Panc1 (cell line): ENCODE measurements around the gene POLN.

ENCODE experiments used
- POLR2AphosphoS5 ChIP-seq: IDR thresholded peaks from 2 replicates; pipeline ENCODE4 v1.6.1; 2012; ENCODE audit warnings: mild to moderate bottlenecking, low read depth, low read length, moderate library complexity
- SIN3A ChIP-seq: IDR thresholded peaks from 2 replicates; pipeline ENCODE4 v1.6.1; 2012; ENCODE audit warnings: low read depth, mild to moderate bottlenecking, low read length, moderate library complexity, borderline replicate concordance; ENCODE audit not compliant: insufficient read depth
- TF ChIP-seq, protein P1 (sequence below), 2 experiments: IDR thresholded peaks; 2 replicates each; pipeline ENCODE4 v1.6.1; 2011 to 2012; ENCODE audit warnings: low read depth in 2 of 2, control low read depth in 1 of 2, low read length in 1 of 2, mild to moderate bottlenecking in 1 of 2, moderate library complexity in 1 of 2; ENCODE audit not compliant: insufficient read depth in 1 of 2
- TF ChIP-seq, protein P2 (sequence below): fragments of 450-650 bp; IDR thresholded peaks from 2 replicates; pipeline ENCODE4 v1.5.1; 2017; ENCODE audit warnings: mild to moderate bottlenecking

DNA sequence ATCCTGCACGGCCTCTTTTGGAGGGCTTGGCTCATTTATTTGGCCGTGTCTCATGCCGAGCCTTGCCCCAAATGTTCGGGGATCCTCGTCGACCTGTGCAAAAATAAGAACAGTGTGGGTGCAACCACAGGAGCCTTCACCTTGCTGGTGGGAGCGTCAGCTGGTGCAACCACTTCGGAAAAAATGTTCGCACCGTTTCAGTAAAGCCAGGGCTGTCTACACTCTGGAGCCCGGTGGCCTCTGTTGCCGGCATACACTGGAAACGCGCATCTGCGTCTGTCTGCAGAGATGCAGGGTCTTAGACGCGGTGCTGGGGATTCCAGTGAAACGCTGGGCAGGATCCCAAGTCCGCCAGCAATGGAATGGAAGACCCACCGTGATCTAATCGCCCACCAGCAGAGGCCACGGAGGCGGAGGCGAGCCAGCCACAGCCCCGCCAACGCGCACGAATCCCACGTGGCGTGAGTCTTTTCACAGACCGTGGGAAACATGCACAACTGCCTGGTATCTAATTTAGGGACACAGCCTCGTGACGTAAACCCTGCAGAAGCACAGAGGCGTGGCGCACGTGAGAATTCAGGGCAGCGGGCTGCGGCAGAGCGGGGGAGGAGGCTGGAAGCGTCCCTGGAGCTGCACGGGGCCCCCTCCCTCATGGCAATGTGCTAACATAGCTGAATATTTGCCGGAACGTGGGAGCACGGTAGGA, 33.8 kb upstream of the POLN start:
- TF ChIP-seq, protein P1, sequence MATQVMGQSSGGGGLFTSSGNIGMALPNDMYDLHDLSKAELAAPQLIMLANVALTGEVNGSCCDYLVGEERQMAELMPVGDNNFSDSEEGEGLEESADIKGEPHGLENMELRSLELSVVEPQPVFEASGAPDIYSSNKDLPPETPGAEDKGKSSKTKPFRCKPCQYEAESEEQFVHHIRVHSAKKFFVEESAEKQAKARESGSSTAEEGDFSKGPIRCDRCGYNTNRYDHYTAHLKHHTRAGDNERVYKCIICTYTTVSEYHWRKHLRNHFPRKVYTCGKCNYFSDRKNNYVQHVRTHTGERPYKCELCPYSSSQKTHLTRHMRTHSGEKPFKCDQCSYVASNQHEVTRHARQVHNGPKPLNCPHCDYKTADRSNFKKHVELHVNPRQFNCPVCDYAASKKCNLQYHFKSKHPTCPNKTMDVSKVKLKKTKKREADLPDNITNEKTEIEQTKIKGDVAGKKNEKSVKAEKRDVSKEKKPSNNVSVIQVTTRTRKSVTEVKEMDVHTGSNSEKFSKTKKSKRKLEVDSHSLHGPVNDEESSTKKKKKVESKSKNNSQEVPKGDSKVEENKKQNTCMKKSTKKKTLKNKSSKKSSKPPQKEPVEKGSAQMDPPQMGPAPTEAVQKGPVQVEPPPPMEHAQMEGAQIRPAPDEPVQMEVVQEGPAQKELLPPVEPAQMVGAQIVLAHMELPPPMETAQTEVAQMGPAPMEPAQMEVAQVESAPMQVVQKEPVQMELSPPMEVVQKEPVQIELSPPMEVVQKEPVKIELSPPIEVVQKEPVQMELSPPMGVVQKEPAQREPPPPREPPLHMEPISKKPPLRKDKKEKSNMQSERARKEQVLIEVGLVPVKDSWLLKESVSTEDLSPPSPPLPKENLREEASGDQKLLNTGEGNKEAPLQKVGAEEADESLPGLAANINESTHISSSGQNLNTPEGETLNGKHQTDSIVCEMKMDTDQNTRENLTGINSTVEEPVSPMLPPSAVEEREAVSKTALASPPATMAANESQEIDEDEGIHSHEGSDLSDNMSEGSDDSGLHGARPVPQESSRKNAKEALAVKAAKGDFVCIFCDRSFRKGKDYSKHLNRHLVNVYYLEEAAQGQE (IDR thresholded peaks at IDR 0.05; ENCODE audit: insufficient read depth in 1 of 2, low read depth in 2 of 2, low read length in 1 of 2), result no peak
- TF ChIP-seq, protein P2, sequence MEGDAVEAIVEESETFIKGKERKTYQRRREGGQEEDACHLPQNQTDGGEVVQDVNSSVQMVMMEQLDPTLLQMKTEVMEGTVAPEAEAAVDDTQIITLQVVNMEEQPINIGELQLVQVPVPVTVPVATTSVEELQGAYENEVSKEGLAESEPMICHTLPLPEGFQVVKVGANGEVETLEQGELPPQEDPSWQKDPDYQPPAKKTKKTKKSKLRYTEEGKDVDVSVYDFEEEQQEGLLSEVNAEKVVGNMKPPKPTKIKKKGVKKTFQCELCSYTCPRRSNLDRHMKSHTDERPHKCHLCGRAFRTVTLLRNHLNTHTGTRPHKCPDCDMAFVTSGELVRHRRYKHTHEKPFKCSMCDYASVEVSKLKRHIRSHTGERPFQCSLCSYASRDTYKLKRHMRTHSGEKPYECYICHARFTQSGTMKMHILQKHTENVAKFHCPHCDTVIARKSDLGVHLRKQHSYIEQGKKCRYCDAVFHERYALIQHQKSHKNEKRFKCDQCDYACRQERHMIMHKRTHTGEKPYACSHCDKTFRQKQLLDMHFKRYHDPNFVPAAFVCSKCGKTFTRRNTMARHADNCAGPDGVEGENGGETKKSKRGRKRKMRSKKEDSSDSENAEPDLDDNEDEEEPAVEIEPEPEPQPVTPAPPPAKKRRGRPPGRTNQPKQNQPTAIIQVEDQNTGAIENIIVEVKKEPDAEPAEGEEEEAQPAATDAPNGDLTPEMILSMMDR, result no peak
- TF ChIP-seq POLR2AphosphoS5 (no peak), SIN3A (no peak)
